Activated T-cell treated with anti-CD3 and anti-CD28 coated beads, Interleukin-2, amount 50 U/mL, for 48 hours (primary cell): ENCODE results near the gene GNAT1.
"Not testable (repeated sequence)": the region's sequence is repeated elsewhere in the genome, so short reads cannot be mapped to it uniquely, and the experiment has no call there.

ENCODE experiments used
- DNase-seq, 2 experiments: peaks; one replicate each; pipeline ENCODE4 v3.0.0-alpha.2; 2020

GNAT1 gene

DNA sequence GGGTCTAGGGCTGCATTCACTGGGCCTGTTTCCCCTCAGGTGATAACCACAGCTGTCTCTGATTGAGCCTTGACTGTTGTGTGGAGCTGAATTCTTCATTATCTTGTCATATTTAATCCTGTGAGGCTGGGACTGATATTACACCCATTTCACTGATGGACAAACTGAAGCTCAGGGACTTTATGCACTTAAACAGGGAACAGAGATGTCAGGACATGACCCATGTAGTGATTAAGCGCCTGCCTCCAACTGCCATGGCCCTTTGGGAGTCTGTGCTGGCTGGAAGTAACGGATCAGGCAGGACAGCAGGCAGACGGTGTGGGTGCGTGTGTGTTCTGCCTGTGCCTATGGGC, 52.1 kb downstream of the GNAT1 start:
- no peak for DNase-seq

DNA sequence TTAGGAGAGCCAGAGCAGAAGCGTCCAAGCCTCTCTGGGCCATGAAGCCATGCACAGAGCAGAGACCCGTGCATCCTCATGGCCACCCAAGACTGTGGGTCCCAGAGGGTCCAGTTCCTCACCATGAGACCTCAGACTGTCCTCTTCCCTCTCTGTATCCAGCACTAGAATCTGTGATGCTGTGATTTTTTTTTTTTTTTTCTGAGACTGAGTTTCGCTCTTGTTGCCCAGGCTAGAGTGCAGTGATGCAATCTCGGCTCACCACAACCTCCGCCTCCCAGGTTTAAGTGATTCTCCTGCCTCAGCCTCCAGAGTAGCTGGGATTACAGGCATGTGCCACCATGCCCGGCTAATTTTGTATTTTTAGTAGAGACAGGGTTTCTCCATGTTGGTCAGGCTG, 53.4 kb downstream of the GNAT1 start:
- DNase-seq, result not testable (repeated sequence)

- no peak for DNase-seq
Measured at GRCh38 chr3:50245251-50245745, 53.9 kb downstream of the GNAT1 start.

- peak; percentile 98 to 99 for DNase-seq
Measured at GRCh38 chr3:50245831-50246516, 54.6 kb downstream of the GNAT1 start.

- DNase-seq, result peak; percentile 87 to 91
Measured at GRCh38 chr3:50246517-50246954, 55.1 kb downstream of the GNAT1 start.
